ENCODE measurements around the gene NALCN. TPM values are rescaled to one million over a fixed set of nuclear protein-coding genes. Genes with fewer than 3 reads are reported as not detected.
A peak's percentile ranks its signal among the peaks of the same experiment; 100 is the strongest.

The NALCN gene
- total RNA-seq, 4 donors from 2014 or later: 0.62 to 0.87 TPM; not detected in 2

- Histone ChIP-seq H3K4me1 (no peaks in the 10 kb centered on the region), H3K9me3 (no peaks in the 10 kb centered on the region), H3K36me3 (no peaks in the 10 kb centered on the region), H3K4me3 (no peak overlapping the region), H3K27me3 (no peaks in the 10 kb centered on the region), H3K27ac (no peak overlapping the region)
- intact Hi-C loops (cut with DNase I; ENCODE audit: low total_unique reads): no loop called here
- ATAC-seq (no peak), DNase-seq (no peak)
- TF ChIP-seq, protein P1, sequence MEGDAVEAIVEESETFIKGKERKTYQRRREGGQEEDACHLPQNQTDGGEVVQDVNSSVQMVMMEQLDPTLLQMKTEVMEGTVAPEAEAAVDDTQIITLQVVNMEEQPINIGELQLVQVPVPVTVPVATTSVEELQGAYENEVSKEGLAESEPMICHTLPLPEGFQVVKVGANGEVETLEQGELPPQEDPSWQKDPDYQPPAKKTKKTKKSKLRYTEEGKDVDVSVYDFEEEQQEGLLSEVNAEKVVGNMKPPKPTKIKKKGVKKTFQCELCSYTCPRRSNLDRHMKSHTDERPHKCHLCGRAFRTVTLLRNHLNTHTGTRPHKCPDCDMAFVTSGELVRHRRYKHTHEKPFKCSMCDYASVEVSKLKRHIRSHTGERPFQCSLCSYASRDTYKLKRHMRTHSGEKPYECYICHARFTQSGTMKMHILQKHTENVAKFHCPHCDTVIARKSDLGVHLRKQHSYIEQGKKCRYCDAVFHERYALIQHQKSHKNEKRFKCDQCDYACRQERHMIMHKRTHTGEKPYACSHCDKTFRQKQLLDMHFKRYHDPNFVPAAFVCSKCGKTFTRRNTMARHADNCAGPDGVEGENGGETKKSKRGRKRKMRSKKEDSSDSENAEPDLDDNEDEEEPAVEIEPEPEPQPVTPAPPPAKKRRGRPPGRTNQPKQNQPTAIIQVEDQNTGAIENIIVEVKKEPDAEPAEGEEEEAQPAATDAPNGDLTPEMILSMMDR (IDR thresholded peaks at IDR 0.05 in 4 of 5, conservative IDR thresholded peaks at IDR 0.05 in 1 of 5): no peak
- no peak for TF ChIP-seq POLR2A (IDR thresholded peaks at IDR 0.05)
- in situ Hi-C loops (cut with MboI; ENCODE audit: low sequenced_read_pairs in 4 of 4): no loop called here
Observed at GRCh38 chr13:101423872-101424271, 7.6 kb upstream of the NALCN start.

- peaks cover 0 to 16% (median 0%) of the 10 kb centered on the region in 3 donors for H3K27me3 ChIP-seq
- no peak overlapping the region for H3K4me3 ChIP-seq
- DNase-seq (no peak), ATAC-seq (no peak)
- H3K27ac ChIP-seq: no peak overlapping the region
- intact Hi-C loops (cut with DNase I; ENCODE audit: low total_unique reads) (no loop called here), in situ Hi-C loops (cut with MboI; ENCODE audit: low sequenced_read_pairs in 4 of 4) (no loop called here)
- H3K9me3 ChIP-seq: no peaks in the 10 kb centered on the region
- no peaks in the 10 kb centered on the region for H3K4me1 ChIP-seq
- H3K36me3 ChIP-seq: no peaks in the 10 kb centered on the region
- TF ChIP-seq, protein P1 (IDR thresholded peaks at IDR 0.05 in 4 of 5, conservative IDR thresholded peaks at IDR 0.05 in 1 of 5): no peak
- no peak for TF ChIP-seq POLR2A (IDR thresholded peaks at IDR 0.05)
Observed at GRCh38 chr13:101417501-101417900, 1.2 kb upstream of the NALCN start.

DNA sequence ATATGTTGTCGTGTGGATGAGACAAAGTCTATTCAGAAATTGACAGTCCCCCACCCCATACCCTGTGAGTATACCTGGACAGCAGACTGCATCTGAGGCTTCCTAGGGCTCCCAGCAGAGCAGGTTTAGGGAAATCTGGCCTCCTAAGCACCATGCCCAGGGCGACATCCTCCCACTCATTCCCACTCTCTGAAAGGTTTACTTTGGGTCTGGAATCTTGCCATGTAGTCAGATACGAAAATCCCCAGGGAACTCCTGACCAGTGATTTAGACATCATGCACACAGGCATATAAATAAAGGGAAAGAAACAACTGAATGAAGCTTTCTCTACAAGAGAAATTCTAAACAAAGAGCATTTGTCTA lies 717 bp upstream of the NALCN start:
- Histone ChIP-seq H3K9me3 (no peaks in the 10 kb centered on the region), H3K27ac (no peak overlapping the region), H3K36me3 (no peaks in the 10 kb centered on the region), H3K27me3 (peaks cover 0 to 16% (median 0%) of the 10 kb centered on the region in 3 donors), H3K4me1 (no peaks in the 10 kb centered on the region), H3K4me3 (peak overlapping the region; percentile 52 to 74 (median 56))
- DNase-seq: no peak
- ATAC-seq: no peak
- no peak for TF ChIP-seq POLR2A (IDR thresholded peaks at IDR 0.05)
- TF ChIP-seq, protein P1 (IDR thresholded peaks at IDR 0.05 in 4 of 5, conservative IDR thresholded peaks at IDR 0.05 in 1 of 5): no peak
- in situ Hi-C loops (cut with MboI; ENCODE audit: low sequenced_read_pairs in 4 of 4) (no loop called here), intact Hi-C loops (cut with DNase I; ENCODE audit: low total_unique reads) (no loop called here)

DNA sequence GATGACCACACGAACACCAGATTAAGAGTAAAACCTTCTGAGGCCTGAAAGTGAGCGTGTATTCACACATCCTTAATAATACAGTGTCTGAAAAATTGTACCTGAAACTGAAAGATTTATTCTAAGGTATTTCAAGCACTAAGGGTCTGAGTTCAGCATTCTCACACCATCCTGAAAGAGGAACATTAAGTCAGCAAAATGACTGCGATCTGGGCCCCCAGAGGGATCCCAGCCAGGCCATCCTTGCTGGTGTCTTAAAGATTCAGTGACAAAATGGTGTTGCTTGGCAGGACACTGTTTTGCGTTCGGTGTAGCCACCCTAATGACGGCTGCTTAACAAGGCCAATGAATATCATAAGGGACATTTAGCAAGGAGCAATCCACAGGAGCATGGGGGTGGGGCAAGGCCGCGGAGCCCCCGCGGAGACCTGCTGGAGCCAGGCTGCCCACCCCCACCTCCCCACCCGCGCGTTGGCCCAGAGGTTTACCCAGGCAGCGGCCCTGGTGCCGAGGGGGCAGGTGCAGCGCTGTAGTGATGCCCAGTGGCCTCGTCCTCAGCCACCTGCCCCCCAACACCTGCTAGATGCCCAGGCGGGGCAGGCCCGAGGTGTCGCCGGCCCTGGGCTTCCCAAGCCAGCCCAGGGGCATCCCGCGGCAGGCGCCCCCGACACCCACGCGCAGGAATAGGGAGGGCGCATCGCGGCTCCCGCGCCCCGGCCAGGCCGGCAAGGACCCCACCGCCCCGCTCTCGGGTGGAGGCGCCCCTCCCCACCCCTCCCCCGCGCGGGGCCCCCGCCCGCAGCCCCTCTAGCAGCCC lies 742 bp downstream of the NALCN start:
- in situ Hi-C loops (cut with MboI; ENCODE audit: low sequenced_read_pairs in 4 of 4): no loop called here
- H3K27ac ChIP-seq: no peak overlapping the region
- H3K4me3 ChIP-seq: peak overlapping the region; percentile 52 to 74 (median 56)
- TF ChIP-seq, protein P1 (IDR thresholded peaks at IDR 0.05 in 4 of 5, conservative IDR thresholded peaks at IDR 0.05 in 1 of 5): no peak
- TF ChIP-seq POLR2A (IDR thresholded peaks at IDR 0.05): no peak
- H3K4me1 ChIP-seq: no peaks in the 10 kb centered on the region
- no peaks in the 10 kb centered on the region for H3K9me3 ChIP-seq
- peaks cover 0 to 16% (median 0%) of the 10 kb centered on the region in 3 donors for H3K27me3 ChIP-seq
- no peak for DNase-seq
- no peaks in the 10 kb centered on the region for H3K36me3 ChIP-seq
- intact Hi-C loops (cut with DNase I; ENCODE audit: low total_unique reads): no loop called here
- no peak for ATAC-seq

All from gastrocnemius medialis (tissue), 4 donors.